Measurements from ENCODE around the gene MRPS2.
"Not testable (repeated sequence)": the region's sequence is repeated elsewhere in the genome, so short reads cannot be mapped to it uniquely, and the experiment has no call there.

MRPS2 gene

GRCh38 chr9:135535631-135536030 is 35.1 kb downstream of the MRPS2 start:
- not testable (repeated sequence) for H3K4me3 Mint-ChIP-seq, H3K4me1 Mint-ChIP-seq

GRCh38 chr9:135536216-135536615 is 35.7 kb downstream of the MRPS2 start:
- Mint-ChIP-seq H3K9me3 (peaks cover 0 to 1% of the 10 kb centered on the region in 2 donors), H3K4me3 (no peak overlapping the region), H3K36me3 (no peaks in the 10 kb centered on the region), H3K27ac (no peak overlapping the region), H3K27me3 (peaks cover 16 to 30% of the 10 kb centered on the region in 2 donors), H3K4me1 (no peaks in the 10 kb centered on the region)
- no peak for DNase-seq
- no peak for ATAC-seq (replicated peaks)

More at GRCh38 chr9:135535631-135536030, 35.1 kb downstream of the MRPS2 start:
- H3K27ac Mint-ChIP-seq; ATAC-seq (replicated peaks); DNase-seq; H3K9me3 Mint-ChIP-seq; H3K36me3 Mint-ChIP-seq: not testable (repeated sequence)
- peaks cover 18 to 31% of the 10 kb centered on the region in 2 donors for H3K27me3 Mint-ChIP-seq

GRCh38 chr9:135543262-135543894 is 42.9 kb downstream of the MRPS2 start:
- not testable (repeated sequence) for ATAC-seq (replicated peaks); H3K27ac Mint-ChIP-seq; H3K36me3 Mint-ChIP-seq; H3K4me3 Mint-ChIP-seq; H3K4me1 Mint-ChIP-seq; H3K9me3 Mint-ChIP-seq; DNase-seq
- H3K27me3 Mint-ChIP-seq = peaks cover 14 to 19% of the 10 kb centered on the region in 2 donors

GRCh38 chr9:135544981-135545635 is 44.6 kb downstream of the MRPS2 start:
- Mint-ChIP-seq H3K36me3 (no peaks in the 10 kb centered on the region), H3K27ac (no peak overlapping the region), H3K27me3 (peaks cover 11 to 14% of the 10 kb centered on the region in 2 donors), H3K9me3 (no peaks in the 10 kb centered on the region), H3K4me1 (no peaks in the 10 kb centered on the region), H3K4me3 (no peak overlapping the region)
- DNase-seq (no peak), ATAC-seq (replicated peaks) (no peak)

- not testable (repeated sequence) for H3K9me3 Mint-ChIP-seq; DNase-seq; H3K27ac Mint-ChIP-seq; H3K4me3 Mint-ChIP-seq; ATAC-seq (replicated peaks); H3K36me3 Mint-ChIP-seq; H3K4me1 Mint-ChIP-seq
- H3K27me3 Mint-ChIP-seq = peaks cover 7 to 14% of the 10 kb centered on the region in 2 donors
Measured at GRCh38 chr9:135545646-135546176, 45.2 kb downstream of the MRPS2 start, which contains the start of gene OBP2A. OBP2A (plus strand) TSS chr9:135546126; CDS start chr9:135546181, 55 bp downstream.

GRCh38 chr9:135546792-135547617 is 46.5 kb downstream of the MRPS2 start:
- peaks cover 7 to 14% of the 10 kb centered on the region in 2 donors for H3K27me3 Mint-ChIP-seq
- not testable (repeated sequence) for ATAC-seq (replicated peaks); DNase-seq; H3K4me3 Mint-ChIP-seq; H3K4me1 Mint-ChIP-seq; H3K27ac Mint-ChIP-seq; H3K36me3 Mint-ChIP-seq; H3K9me3 Mint-ChIP-seq

- H3K4me3 Mint-ChIP-seq = no peak overlapping the region
- no peaks in the 10 kb centered on the region for H3K9me3 Mint-ChIP-seq
- no peak overlapping the region for H3K27ac Mint-ChIP-seq
- DNase-seq (no peak), ATAC-seq (replicated peaks) (no peak)
- H3K4me1 Mint-ChIP-seq = no peaks in the 10 kb centered on the region
- peaks cover 7 to 14% of the 10 kb centered on the region in 2 donors for H3K27me3 Mint-ChIP-seq
- no peaks in the 10 kb centered on the region for H3K36me3 Mint-ChIP-seq
Measured at GRCh38 chr9:135547756-135548736, 47.6 kb downstream of the MRPS2 start.

GRCh38 chr9:135549478-135550343 is 49.2 kb downstream of the MRPS2 start:
- not testable (repeated sequence) for H3K4me3 Mint-ChIP-seq

GRCh38 chr9:135550344-135550918 is 49.9 kb downstream of the MRPS2 start:
- Mint-ChIP-seq H3K4me1 (no peaks in the 10 kb centered on the region), H3K27me3 (peaks cover 0 to 4% of the 10 kb centered on the region in 2 donors), H3K9me3 (peaks cover 4 to 5% of the 10 kb centered on the region in 2 donors), H3K27ac (no peak overlapping the region), H3K4me3 (no peak overlapping the region), H3K36me3 (no peaks in the 10 kb centered on the region)
- no peak for DNase-seq
- ATAC-seq (replicated peaks) = no peak

More at GRCh38 chr9:135549478-135550343, 49.2 kb downstream of the MRPS2 start:
- H3K27ac Mint-ChIP-seq; H3K9me3 Mint-ChIP-seq; H3K36me3 Mint-ChIP-seq; H3K4me1 Mint-ChIP-seq; DNase-seq; ATAC-seq (replicated peaks): not testable (repeated sequence)
- H3K27me3 Mint-ChIP-seq = peaks cover 5 to 10% of the 10 kb centered on the region in 2 donors

GRCh38 chr9:135551031-135551430 is 50.5 kb downstream of the MRPS2 start:
- Mint-ChIP-seq H3K27me3 (peaks cover 4% of the 10 kb centered on the region in 2 donors), H3K27ac (no peak overlapping the region), H3K36me3 (no peaks in the 10 kb centered on the region), H3K4me3 (no peak overlapping the region), H3K9me3 (peaks cover 7% of the 10 kb centered on the region in 2 donors), H3K4me1 (no peaks in the 10 kb centered on the region)
- ATAC-seq (replicated peaks) (no peak), DNase-seq (no peak)

GRCh38 chr9:135551456-135551855 is 51.0 kb downstream of the MRPS2 start:
- DNase-seq (no peak), ATAC-seq (replicated peaks) (no peak)
- peaks cover 4 to 6% of the 10 kb centered on the region in 2 donors for H3K27me3 Mint-ChIP-seq
- H3K36me3 Mint-ChIP-seq = no peaks in the 10 kb centered on the region
- H3K27ac Mint-ChIP-seq = no peak overlapping the region
- H3K4me1 Mint-ChIP-seq = no peaks in the 10 kb centered on the region
- H3K9me3 Mint-ChIP-seq = peaks cover 7 to 8% of the 10 kb centered on the region in 2 donors
- no peak overlapping the region for H3K4me3 Mint-ChIP-seq

- DNase-seq (no peak), ATAC-seq (replicated peaks) (no peak)
- no peak overlapping the region for H3K27ac Mint-ChIP-seq
- H3K36me3 Mint-ChIP-seq = no peaks in the 10 kb centered on the region
- no peaks in the 10 kb centered on the region for H3K4me1 Mint-ChIP-seq
- H3K4me3 Mint-ChIP-seq = no peak overlapping the region
- H3K9me3 Mint-ChIP-seq = peaks cover 7 to 8% of the 10 kb centered on the region in 2 donors
- H3K27me3 Mint-ChIP-seq = peaks cover 4 to 6% of the 10 kb centered on the region in 2 donors
Measured at GRCh38 chr9:135552021-135552697, 51.7 kb downstream of the MRPS2 start.
